HAP-1 (cell line): ENCODE data around the gene BIN1.

ENCODE experiments used
- DNase-seq, 2 experiments: peaks; one replicate each; pipeline ENCODE4 v3.0.0-alpha.2; 2016 to 2020; ENCODE audit warnings: low spot score in 2 of 2
- H3K27me3 ChIP-seq: fragments of 250-450 bp; sonication (Bioruptor Pico); 2 replicates; pipeline ENCODE4 v1.5.1; 2020; ENCODE audit warnings: low read depth, mild to moderate bottlenecking, moderate library complexity
- H3K36me3 ChIP-seq: fragments of 250-450 bp; sonication (Bioruptor Pico); replicated peaks from 2 replicates; pipeline ENCODE4 v1.5.1; 2020; ENCODE audit warnings: mild to moderate bottlenecking
- H3K4me1 ChIP-seq: fragments of 250-450 bp; sonication (Bioruptor Pico); 2 replicates; pipeline ENCODE4 v1.5.1; 2020; ENCODE audit warnings: mild to moderate bottlenecking
- H3K4me3 ChIP-seq: fragments of 250-450 bp; sonication (Bioruptor Pico); 2 replicates; pipeline ENCODE4 v1.5.1; 2020; ENCODE audit warnings: mild to moderate bottlenecking, moderate library complexity
- H3K9me3 ChIP-seq: fragments of 250-450 bp; sonication (Bioruptor Pico); 2 replicates; pipeline ENCODE4 v1.5.1; 2020; ENCODE audit warnings: mild to moderate bottlenecking, moderate library complexity
- in situ Hi-C: fragments of 300-500 bp; cut with MboI; formaldehyde crosslinking; loops from 3 replicates; pipeline ENCODE4 v1.14.3; 2020; ENCODE audit warnings: low sequenced_read_pairs, inconsistent platforms, mixed read lengths

The BIN1 gene

DNA sequence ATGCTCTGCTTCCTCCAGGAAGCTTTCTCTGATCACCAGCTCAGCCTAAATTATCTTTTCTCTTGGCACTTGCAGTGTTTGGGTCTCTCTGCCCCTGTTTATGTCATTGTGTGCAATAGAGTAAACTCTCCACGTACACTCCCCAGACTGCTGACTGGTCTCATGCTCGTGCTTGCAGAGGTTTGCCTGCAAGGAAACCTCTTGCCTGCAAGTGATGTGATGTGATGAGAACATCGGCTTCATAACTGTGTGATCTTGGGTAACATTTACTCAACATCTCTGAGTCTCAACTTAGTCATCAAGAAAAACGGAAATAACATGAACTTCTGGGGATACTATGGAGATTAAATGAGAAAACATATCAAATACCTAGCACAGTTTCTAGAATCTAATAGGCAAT lies 92.3 kb downstream of the BIN1 start:
- no peak for DNase-seq
- H3K4me3 ChIP-seq: no peak overlapping the region
- H3K27me3 ChIP-seq: peaks cover 4% of the 10 kb centered on the region; the same call in 1 of the 2 replicates
- in situ Hi-C loops: no loop called here
- no peaks in the 10 kb centered on the region for H3K9me3 ChIP-seq
- H3K4me1 ChIP-seq: no peaks in the 10 kb centered on the region
- no peaks in the 10 kb centered on the region for H3K36me3 ChIP-seq

DNA sequence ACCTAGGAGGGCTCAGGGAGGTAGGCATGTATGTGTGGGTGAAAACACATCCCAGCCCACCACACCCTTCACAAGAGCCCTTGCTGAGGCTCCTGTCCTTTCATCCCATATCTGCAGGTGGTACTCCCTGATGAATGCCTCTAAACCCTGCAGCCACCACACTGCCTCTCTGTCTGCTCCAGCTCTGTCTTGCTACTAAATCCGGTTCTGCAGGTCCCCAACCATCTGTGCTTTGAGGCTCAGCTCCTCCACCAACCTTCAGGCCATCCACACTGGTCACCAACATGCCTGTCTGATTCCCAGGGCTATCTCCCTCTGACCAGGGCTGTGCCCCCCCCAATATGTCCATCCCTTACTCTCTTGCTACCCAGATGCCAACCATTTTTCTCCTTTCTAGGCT lies 92.7 kb downstream of the BIN1 start:
- Histone ChIP-seq H3K27me3 (peaks cover 5% of the 10 kb centered on the region; the same call in 1 of the 2 replicates), H3K9me3 (no peaks in the 10 kb centered on the region), H3K4me3 (no peak overlapping the region), H3K36me3 (no peaks in the 10 kb centered on the region), H3K4me1 (no peaks in the 10 kb centered on the region)
- in situ Hi-C loops: no loop called here
- DNase-seq: no peak

DNA sequence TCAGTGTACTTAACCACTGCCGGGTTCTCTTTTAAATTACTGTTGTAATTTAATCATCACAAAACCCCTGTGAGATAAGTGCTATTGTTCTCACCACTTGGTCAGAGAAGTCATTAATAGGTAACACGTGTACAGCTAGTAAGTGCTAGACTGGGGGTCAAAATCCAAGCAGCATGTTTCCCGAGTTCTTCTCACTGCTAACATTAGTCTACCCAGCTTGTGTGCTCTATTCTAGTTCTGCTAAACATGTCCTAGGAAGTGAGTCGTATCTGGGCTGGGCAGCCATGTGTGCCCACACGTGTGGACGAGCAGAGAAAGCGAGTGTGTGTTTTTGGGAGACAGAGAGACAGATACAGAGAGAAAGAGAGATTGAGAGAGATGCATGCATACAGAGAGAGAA lies 94.1 kb downstream of the BIN1 start:
- H3K36me3 ChIP-seq: no peaks in the 10 kb centered on the region
- peaks cover 13% of the 10 kb centered on the region; the same call in 1 of the 2 replicates for H3K27me3 ChIP-seq
- in situ Hi-C loops: no loop called here
- DNase-seq: no peak
- H3K4me1 ChIP-seq: no peaks in the 10 kb centered on the region
- no peaks in the 10 kb centered on the region for H3K9me3 ChIP-seq
- H3K4me3 ChIP-seq: no peak overlapping the region

- in situ Hi-C loops: no loop called here
- no peaks in the 10 kb centered on the region for H3K36me3 ChIP-seq
- H3K27me3 ChIP-seq: peaks cover 13% of the 10 kb centered on the region; the same call in 1 of the 2 replicates
- no peaks in the 10 kb centered on the region for H3K4me1 ChIP-seq
- no peak for DNase-seq
- H3K4me3 ChIP-seq: no peak overlapping the region
- H3K9me3 ChIP-seq: no peaks in the 10 kb centered on the region
Observed at GRCh38 chr2:127012215-127012614, 94.7 kb downstream of the BIN1 start.

DNA sequence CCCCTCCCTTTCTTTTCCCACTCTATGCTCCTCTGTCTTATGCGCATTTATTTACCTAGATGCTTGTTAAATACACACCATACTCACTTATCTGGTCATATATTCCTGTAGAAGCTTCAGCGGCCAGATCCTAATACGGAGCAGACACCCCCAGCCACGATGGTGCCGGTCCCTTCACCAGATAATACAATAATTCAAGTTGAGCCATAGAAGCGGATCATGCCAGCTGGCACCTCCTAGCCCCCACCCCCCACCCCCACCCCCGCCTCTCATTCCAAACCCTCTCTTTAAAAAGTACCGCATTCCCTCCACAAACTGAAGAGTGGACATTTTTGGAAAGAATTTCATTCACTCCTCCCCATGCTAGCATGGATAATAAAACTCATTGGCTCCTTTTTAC lies 95.2 kb downstream of the BIN1 start:
- no peaks in the 10 kb centered on the region for H3K9me3 ChIP-seq
- peaks cover 13% of the 10 kb centered on the region; the same call in 1 of the 2 replicates for H3K27me3 ChIP-seq
- H3K4me1 ChIP-seq: no peaks in the 10 kb centered on the region
- no peaks in the 10 kb centered on the region for H3K36me3 ChIP-seq
- no peak overlapping the region for H3K4me3 ChIP-seq
- in situ Hi-C loops: no loop called here
- DNase-seq: no peak

- no peaks in the 10 kb centered on the region for H3K36me3 ChIP-seq
- H3K4me3 ChIP-seq: no peak overlapping the region
- peaks cover 13% of the 10 kb centered on the region; the same call in 1 of the 2 replicates for H3K27me3 ChIP-seq
- H3K4me1 ChIP-seq: no peaks in the 10 kb centered on the region
- in situ Hi-C loops: no loop called here
- DNase-seq: no peak
- no peaks in the 10 kb centered on the region for H3K9me3 ChIP-seq
Observed at GRCh38 chr2:127011231-127011661, 95.7 kb downstream of the BIN1 start.

DNA sequence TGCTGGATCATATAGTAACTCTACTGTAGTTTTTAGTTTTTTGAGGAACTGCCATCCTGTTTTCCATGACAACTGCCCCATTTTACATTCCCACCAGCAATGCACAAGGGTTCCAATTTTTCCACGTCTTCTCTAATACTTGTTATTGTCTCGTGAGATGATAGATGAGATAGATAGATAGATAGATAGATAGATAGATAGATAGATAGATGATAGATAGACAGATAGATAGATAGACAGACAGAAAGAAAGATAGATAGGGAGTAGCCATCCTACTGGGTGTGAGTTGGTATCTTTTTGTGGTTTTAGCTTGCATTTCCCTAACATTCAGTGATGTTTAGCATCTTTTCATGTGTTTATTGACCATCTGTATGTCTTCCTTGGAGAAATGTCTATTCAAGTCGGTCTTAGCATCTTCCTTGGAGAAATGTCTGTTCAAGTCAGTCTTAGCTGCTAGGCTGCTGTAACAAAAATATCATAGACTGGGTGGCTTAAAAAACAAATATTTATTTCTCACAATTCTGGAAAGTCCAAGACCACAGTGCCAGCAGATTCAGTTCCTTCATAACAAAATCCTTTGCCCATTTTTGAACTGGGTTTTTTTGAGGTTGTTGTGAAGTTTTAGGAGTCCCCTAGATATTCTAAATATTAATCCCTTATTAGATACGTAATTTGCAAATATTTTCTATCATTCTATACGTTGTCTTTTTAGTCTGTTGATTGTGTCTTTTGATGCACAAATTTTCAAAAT lies 98.5 kb downstream of the BIN1 start:
- DNase-seq: no peak
- no peak overlapping the region for H3K4me3 ChIP-seq
- H3K4me1 ChIP-seq: no peaks in the 10 kb centered on the region
- in situ Hi-C loops: no loop called here
- no peaks in the 10 kb centered on the region for H3K9me3 ChIP-seq
- H3K27me3 ChIP-seq: peaks cover 9% of the 10 kb centered on the region; the same call in 1 of the 2 replicates
- no peaks in the 10 kb centered on the region for H3K36me3 ChIP-seq

DNA sequence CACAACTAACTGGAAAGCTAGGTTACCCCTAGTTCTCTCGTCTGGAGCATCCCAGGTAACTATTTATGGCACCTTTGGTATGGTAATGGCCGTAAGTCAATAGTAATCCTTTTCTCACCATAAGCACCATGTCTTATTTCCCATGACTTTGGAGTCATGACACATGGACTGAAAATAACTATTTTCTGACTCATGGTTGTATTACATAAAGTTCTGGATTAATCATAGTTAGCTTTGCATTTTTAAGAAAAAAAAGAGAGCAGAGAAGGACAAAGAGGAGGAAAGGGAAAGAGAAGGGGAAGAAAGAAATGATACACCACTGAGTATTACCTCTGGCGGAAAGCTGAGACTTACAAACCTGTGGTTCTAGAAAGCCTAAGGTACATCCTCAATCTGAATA lies 99.3 kb downstream of the BIN1 start:
- no peak for DNase-seq
- no peaks in the 10 kb centered on the region for H3K4me1 ChIP-seq
- in situ Hi-C loops: no loop called here

GRCh38 chr2:127006962-127007361 lies 100.0 kb downstream of the BIN1 start:
- no peak overlapping the region for H3K4me3 ChIP-seq
- no peaks in the 10 kb centered on the region for H3K4me1 ChIP-seq
- no peaks in the 10 kb centered on the region for H3K36me3 ChIP-seq
- in situ Hi-C loops: no loop called here
- no peaks in the 10 kb centered on the region for H3K9me3 ChIP-seq
- peaks cover 9% of the 10 kb centered on the region; the same call in 1 of the 2 replicates for H3K27me3 ChIP-seq
- DNase-seq: no peak

More for the DNA sequence above, 99.3 kb downstream of the BIN1 start:
- Histone ChIP-seq H3K4me3 (no peak overlapping the region), H3K36me3 (no peaks in the 10 kb centered on the region), H3K27me3 (peaks cover 9% of the 10 kb centered on the region; the same call in 1 of the 2 replicates), H3K9me3 (no peaks in the 10 kb centered on the region)

DNA sequence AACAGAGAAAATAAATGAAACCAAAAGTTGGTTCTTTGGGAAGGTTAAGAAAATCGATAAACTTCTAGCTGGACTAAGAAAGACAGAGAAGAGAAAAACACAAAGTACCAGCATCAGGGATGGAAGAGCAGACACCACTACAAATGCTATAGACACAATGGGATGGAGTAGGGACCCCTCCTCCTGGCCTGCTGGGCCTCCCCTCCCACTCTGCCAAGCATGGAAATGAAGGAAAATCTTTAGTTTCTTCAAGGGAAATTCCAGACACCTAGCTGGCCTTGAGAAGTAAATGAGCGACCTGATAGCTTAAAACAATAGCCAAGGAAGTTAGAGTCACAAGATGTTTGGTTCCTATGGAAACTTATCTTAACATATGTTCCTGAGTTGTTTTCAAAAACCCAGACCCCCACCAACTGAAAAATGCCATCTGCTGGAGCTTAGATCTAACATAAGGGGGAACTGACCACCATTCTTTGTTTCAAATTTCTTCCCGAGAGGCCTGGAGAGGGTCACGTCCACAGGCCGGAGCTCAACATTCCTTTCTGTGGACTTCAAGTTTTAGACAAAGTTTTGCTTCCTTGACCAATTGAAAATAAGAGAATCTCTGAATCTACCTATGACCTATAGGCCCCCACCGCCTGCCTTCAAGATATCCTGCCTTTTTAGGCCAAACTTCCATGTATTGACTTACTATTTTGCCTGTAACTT lies 101.9 kb downstream of the BIN1 start:
- no peak for DNase-seq
- in situ Hi-C loops: no loop called here
- no peaks in the 10 kb centered on the region for H3K9me3 ChIP-seq
- H3K36me3 ChIP-seq: no peaks in the 10 kb centered on the region
- H3K27me3 ChIP-seq: peaks cover 9% of the 10 kb centered on the region; the same call in 1 of the 2 replicates
- H3K4me3 ChIP-seq: no peak overlapping the region
- no peaks in the 10 kb centered on the region for H3K4me1 ChIP-seq

DNA sequence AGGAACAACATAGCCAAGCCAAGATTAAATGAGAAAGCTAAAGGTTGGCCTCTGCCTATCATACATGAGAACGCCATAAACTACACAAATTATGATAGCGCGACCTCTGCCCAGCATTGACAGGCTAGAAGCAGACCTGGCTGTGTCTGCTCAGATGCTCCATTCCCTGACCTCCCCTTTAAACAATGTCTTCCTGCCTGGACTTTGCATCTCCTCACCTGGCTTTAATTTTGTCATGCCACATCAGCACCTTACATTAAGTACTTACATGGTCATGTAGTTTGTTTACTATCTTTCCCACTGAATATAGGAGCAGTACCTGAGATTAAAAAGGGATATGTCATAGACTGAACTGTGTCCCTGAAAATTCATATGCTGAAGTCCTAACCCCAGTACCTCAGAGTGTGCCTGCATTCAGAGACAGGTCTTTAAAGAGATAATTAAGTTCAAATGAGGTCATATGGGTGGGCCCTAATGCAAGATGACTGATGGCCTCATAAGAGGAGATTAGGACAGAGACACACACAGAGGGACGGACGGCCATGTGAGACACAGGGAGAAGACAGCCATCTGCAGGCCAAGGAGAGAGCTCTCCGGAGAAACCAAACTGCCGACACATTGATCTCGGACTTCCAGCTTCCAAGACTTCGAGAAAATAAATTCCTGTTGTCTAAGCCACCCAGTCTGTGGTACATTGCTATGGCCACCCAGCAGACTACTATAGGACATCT lies 103.7 kb downstream of the BIN1 start:
- H3K4me3 ChIP-seq: no peak overlapping the region
- in situ Hi-C loops: no loop called here
- DNase-seq: no peak
- no peaks in the 10 kb centered on the region for H3K36me3 ChIP-seq
- H3K4me1 ChIP-seq: no peaks in the 10 kb centered on the region
- no peaks in the 10 kb centered on the region for H3K9me3 ChIP-seq
- no peaks in the 10 kb centered on the region for H3K27me3 ChIP-seq

DNA sequence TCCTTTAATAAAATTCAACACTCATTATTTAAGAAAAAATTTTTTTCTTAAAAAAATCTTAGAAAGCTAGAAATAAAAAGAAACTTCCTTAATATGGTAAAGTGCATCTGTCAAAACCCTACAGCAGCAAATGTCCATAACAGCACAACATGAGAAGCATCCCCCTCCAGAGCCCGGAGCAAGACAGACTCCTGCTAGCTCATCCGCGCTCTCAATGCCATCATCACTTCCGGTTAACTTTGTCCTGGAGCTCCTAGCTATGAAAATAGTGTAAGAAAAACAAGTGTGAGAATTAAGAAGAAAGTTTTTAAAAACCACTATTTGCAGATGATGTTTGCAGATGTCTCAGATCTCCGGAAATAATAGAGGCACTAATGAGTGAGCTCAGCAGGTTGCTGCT lies 105.2 kb downstream of the BIN1 start:
- no peak overlapping the region for H3K4me3 ChIP-seq
- no peaks in the 10 kb centered on the region for H3K27me3 ChIP-seq
- H3K36me3 ChIP-seq: no peaks in the 10 kb centered on the region
- H3K4me1 ChIP-seq: no peaks in the 10 kb centered on the region
- in situ Hi-C loops: no loop called here
- no peaks in the 10 kb centered on the region for H3K9me3 ChIP-seq
- no peak for DNase-seq

- no peak overlapping the region for H3K4me3 ChIP-seq
Observed at GRCh38 chr2:127000937-127001336, 106.0 kb downstream of the BIN1 start.

GRCh38 chr2:127000194-127000593 lies 106.8 kb downstream of the BIN1 start:
- no peaks in the 10 kb centered on the region for H3K9me3 ChIP-seq
- H3K4me1 ChIP-seq: no peaks in the 10 kb centered on the region
- H3K4me3 ChIP-seq: no peak overlapping the region
- in situ Hi-C loops: no loop called here
- H3K36me3 ChIP-seq: no peaks in the 10 kb centered on the region
- DNase-seq: no peak
- no peaks in the 10 kb centered on the region for H3K27me3 ChIP-seq

More at GRCh38 chr2:127000937-127001336, 106.0 kb downstream of the BIN1 start:
- in situ Hi-C loops: no loop called here
- Histone ChIP-seq H3K36me3 (no peaks in the 10 kb centered on the region), H3K27me3 (no peaks in the 10 kb centered on the region), H3K9me3 (no peaks in the 10 kb centered on the region), H3K4me1 (no peaks in the 10 kb centered on the region)
- no peak for DNase-seq
